ENCODE data around the gene KIF7. TPM values are rescaled to one million over a fixed set of nuclear protein-coding genes. Genes with fewer than 3 reads are reported as not detected.

Gene KIF7
- total RNA-seq, 4 donors from 2014 or later: 10.8 to 23.6 (median 18.9) TPM

GRCh38 chr15:89578146-89578545 is 77.1 kb downstream of the KIF7 start:
- TF ChIP-seq POLR2A (IDR thresholded peaks at IDR 0.05; ENCODE audit: low read depth) (no peak), POLR2AphosphoS5 (IDR thresholded peaks at IDR 0.05) (no peak), CTCF (IDR thresholded peaks at IDR 0.05) (no peak), EP300 (IDR thresholded peaks at IDR 0.05) (no peak)
- intact Hi-C loops (cut with DNase I): no loop called here
- Histone ChIP-seq H3K4me3 (no peak overlapping the region), H3K9me3 (no peaks in the 10 kb centered on the region), H3K27me3 (peaks cover 0 to 15% (median 0%) of the 10 kb centered on the region in 4 donors), H3K36me3 (no peaks in the 10 kb centered on the region), H3K4me1 (peaks cover 9 to 16% (median 10%) of the 10 kb centered on the region in 4 donors), H3K27ac (replicated peaks in 1 of 4) (no peak overlapping the region)
- DNase-seq (ENCODE audit: extremely low spot score): no peak
- WGBS: 86% methylated on average over 2 of the region's 2 CpGs

Other genes with a start within 250 kb of the KIF7 start
- 1 to 10 TPM in 1 of 4 donors, not detected in 3; 1.2 TPM for gene RHCG, start 158.9 kb downstream of the KIF7 start, total RNA-seq
- under 1 TPM in 3 of 4 donors, not detected in 1; under 0.01 to 0.29 (median 0.06) TPM for gene TICRR, start 80.0 kb downstream of the KIF7 start, total RNA-seq
- gene PLIN1, start 23.9 kb upstream of the KIF7 start, total RNA-seq: 1 to 10 TPM in 3 of 4 donors, under 1 TPM in 1; 0.99 to 5.8 (median 2.8) TPM
- 10 to 100 TPM; 10.8 to 20.2 (median 15.4) TPM for gene PEX11A, start 35.3 kb upstream of the KIF7 start, total RNA-seq
- under 1 TPM in 3 of 4 donors, not detected in 1; 0.13 to 0.42 (median 0.17) TPM for gene WDR93, start 35.3 kb upstream of the KIF7 start, total RNA-seq
- gene MESP1, start 95.8 kb upstream of the KIF7 start, total RNA-seq: 1 to 10 TPM in 2 of 4 donors, under 1 TPM in 2; 0.50 to 2.8 (median 1.7) TPM
- not detected for gene MESP2, start 120.9 kb upstream of the KIF7 start, total RNA-seq
- 10 to 100 TPM in 2 of 4 donors, 1 to 10 TPM in 2; 7.5 to 22.0 (median 14.4) TPM for gene ANPEP, start 159.4 kb upstream of the KIF7 start, total RNA-seq
- 10 to 100 TPM; 26.8 to 43.2 (median 37.3) TPM for gene AP3S2, start 238.5 kb upstream of the KIF7 start, total RNA-seq

Measured in esophagus muscularis mucosa (tissue), 4 donors.